ENCODE data around the gene SRSF12.
A peak's percentile ranks its signal among the peaks of the same experiment; 100 is the strongest.

Gene SRSF12

GRCh38 chr6:89128256-89128671 is 10.4 kb upstream of the SRSF12 start:
- peak; percentile 81 for DNase-seq

- DNase-seq = peak; percentile 76
Observed at GRCh38 chr6:89122625-89123024, 4.8 kb upstream of the SRSF12 start.

- DNase-seq = no peak
Observed at GRCh38 chr6:89121934-89122333, 4.1 kb upstream of the SRSF12 start.

- DNase-seq = no peak
Observed at GRCh38 chr6:89120371-89120770, 2.5 kb upstream of the SRSF12 start.

- DNase-seq = no peak
Observed at GRCh38 chr6:89118931-89119330, 1.1 kb upstream of the SRSF12 start.

GRCh38 chr6:89116702-89117101 is 1.2 kb downstream of the SRSF12 start:
- DNase-seq = no peak

- no peak for DNase-seq
Observed at GRCh38 chr6:89111933-89112332, 5.9 kb downstream of the SRSF12 start.

- peak; percentile 60 for DNase-seq
Observed at GRCh38 chr6:89110284-89110683, 7.6 kb downstream of the SRSF12 start.

- DNase-seq = no peak
Observed at GRCh38 chr6:89100114-89100513, 17.8 kb downstream of the SRSF12 start.

- DNase-seq = no peak
Observed at GRCh38 chr6:89098461-89098860, 19.4 kb downstream of the SRSF12 start.

- DNase-seq = no peak
Observed at GRCh38 chr6:89087881-89088280, 30.0 kb downstream of the SRSF12 start.

GRCh38 chr6:89085409-89086205 is 32.3 kb downstream of the SRSF12 start:
- no peak for DNase-seq

GRCh38 chr6:89084954-89085353 is 32.9 kb downstream of the SRSF12 start:
- DNase-seq = no peak

- no peak for DNase-seq
Observed at GRCh38 chr6:89084542-89084941, 33.3 kb downstream of the SRSF12 start.

- DNase-seq = peak; percentile 54
Observed at GRCh38 chr6:89082486-89082891, 35.4 kb downstream of the SRSF12 start.

- DNase-seq = peak; percentile 98
Observed at GRCh38 chr6:89081423-89082322, 36.2 kb downstream of the SRSF12 start.

- peak; percentile 72 for DNase-seq
Observed at GRCh38 chr6:89081129-89081422, 36.8 kb downstream of the SRSF12 start.

- peak; percentile 100 for DNase-seq
Observed at GRCh38 chr6:89080281-89081128, 37.4 kb downstream of the SRSF12 start, which contains the start of gene PNRC1. Gene PNRC1, plus strand, starts transcription at chr6:89080751. Its CDS starts 144 bp downstream, at chr6:89080895.

- DNase-seq = peak; percentile 88
Observed at GRCh38 chr6:89079511-89080234, 38.2 kb downstream of the SRSF12 start.

GRCh38 chr6:89073840-89074239 is 44.0 kb downstream of the SRSF12 start:
- no peak for DNase-seq

- DNase-seq = peak; percentile 97
Observed at GRCh38 chr6:89073014-89073620, 44.8 kb downstream of the SRSF12 start.

GRCh38 chr6:89071036-89071435 is 46.8 kb downstream of the SRSF12 start:
- DNase-seq = no peak
